Activated T-cell treated with anti-CD3 and anti-CD28 coated beads for 4 hours (primary cell): ENCODE measurements around the gene GAA.

Source experiments
- DNase-seq: peaks from one replicate; pipeline ENCODE4 v3.0.0-alpha.2; 2020

The GAA gene

DNA sequence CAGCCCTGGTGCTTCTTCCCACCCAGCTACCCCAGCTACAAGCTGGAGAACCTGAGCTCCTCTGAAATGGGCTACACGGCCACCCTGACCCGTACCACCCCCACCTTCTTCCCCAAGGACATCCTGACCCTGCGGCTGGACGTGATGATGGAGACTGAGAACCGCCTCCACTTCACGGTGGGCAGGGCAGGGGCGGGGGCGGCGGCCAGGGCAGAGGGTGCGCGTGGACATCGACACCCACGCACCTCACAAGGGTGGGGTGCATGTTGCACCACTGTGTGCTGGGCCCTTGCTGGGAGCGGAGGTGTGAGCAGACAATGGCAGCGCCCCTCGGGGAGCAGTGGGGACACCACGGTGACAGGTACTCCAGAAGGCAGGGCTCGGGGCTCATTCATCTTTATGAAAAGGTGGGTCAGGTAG lies 3.6 kb downstream of the GAA start:
- DNase-seq: no peak

DNA sequence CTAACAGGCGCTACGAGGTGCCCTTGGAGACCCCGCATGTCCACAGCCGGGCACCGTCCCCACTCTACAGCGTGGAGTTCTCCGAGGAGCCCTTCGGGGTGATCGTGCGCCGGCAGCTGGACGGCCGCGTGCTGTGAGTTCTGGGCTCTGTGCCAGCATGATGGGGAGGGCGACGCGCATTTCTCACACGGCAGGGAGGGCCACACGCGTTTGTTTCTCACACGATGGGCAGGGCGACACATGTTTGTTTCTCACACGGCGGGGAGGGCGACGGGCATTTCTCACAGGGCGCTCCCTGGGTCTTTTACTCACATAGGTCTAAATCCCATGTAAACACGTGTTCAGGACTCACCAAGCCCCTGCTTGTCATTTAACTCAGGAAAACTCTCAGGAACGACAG lies 4.4 kb downstream of the GAA start:
- no peak for DNase-seq

DNA sequence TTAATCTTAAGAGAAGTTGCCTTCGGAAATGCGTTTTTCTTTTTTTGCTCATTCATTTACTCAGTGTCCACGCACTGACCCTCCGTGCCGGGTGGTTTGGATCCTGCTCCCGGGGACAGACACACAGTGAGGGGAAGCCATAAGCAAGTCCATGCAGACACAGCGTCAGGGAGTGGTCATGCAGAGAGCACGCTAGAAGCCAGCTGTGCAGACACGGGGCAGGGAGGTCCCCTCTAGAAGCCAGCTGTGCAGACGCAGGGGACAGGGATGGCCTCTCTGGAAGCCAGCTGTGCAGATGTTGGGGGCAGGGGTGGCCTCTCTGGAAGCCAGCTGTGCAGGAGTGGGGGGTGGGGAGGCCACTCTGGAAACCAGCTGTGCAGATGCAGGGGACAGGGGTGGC lies 4.8 kb downstream of the GAA start:
- DNase-seq: no peak

DNA sequence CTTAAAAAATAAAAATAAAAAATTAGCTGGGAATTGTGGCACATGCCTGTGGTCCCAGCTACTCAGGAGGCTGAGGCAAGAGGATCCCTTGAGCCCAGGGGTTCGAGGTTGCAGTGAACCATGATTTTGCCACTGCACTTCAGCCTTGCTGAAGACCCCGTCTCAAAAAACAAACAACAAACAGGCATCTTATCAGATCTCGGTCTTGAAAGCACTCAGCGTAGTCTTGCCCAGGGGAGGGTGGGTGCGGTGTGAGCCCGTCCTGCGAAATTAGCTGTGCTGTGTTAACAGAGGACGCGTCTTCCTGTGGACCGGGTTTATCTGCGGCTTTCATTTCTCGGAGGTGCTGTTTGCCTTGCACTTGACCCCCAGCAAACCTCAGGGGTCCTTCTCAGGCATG lies 5.4 kb downstream of the GAA start:
- no peak for DNase-seq

DNA sequence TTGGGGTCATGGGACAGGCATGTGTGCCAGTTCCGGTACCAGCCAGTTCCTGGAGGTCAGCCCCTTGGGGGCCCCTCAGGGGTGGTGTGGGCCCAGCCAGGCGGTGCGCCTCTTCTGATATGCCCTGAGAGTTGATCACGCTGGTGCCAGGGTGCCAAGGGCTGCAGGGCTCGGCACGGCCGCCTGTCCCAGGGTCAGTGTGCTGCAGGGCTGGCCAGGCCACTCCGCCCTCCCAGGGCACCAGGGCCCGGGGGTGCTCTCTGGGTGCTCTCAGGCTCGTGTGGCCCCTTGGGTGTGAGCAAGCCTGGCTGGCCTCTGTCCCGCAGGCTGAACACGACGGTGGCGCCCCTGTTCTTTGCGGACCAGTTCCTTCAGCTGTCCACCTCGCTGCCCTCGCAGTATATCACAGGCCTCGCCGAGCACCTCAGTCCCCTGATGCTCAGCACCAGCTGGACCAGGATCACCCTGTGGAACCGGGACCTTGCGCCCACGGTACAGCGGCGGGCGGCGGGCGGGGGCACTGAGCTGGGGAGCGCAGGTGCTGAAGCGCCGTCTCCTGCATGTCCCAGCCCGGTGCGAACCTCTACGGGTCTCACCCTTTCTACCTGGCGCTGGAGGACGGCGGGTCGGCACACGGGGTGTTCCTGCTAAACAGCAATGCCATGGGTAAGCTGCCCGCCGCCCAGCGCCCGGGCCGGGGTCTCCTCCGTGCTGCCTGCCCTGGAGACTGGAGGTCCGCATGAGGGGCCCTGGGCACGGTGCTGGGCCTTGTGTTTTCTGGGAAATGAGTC lies 6.0 kb downstream of the GAA start:
- DNase-seq: no peak

DNA sequence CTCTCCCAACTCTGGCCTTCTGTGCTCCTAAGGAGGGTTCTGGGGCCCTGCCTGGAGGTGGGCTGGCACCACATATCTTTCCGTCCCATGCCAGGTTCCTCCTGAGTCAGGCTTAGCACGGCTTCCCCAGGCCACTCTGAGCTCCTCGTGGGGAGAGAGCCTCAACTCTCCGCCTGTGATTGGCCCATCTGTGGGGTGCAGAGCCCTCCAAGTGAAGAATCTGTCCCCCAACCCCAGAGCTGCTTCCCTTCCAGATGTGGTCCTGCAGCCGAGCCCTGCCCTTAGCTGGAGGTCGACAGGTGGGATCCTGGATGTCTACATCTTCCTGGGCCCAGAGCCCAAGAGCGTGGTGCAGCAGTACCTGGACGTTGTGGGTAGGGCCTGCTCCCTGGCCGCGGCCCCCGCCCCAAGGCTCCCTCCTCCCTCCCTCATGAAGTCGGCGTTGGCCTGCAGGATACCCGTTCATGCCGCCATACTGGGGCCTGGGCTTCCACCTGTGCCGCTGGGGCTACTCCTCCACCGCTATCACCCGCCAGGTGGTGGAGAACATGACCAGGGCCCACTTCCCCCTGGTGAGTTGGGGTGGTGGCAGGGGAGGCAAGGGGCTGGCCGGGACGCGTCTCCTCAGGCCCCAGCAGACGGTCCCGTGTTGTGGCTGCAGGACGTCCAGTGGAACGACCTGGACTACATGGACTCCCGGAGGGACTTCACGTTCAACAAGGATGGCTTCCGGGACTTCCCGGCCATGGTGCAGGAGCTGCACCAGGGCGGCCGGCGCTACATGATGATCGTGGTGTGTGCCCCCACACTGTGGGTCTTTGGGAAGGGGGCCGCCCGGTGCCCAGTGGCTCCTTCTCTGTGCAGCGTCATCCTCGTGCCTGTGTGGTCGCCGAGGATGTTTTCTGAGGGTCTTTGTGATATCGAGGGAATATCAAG lies 6.9 kb downstream of the GAA start:
- no peak for DNase-seq

DNA sequence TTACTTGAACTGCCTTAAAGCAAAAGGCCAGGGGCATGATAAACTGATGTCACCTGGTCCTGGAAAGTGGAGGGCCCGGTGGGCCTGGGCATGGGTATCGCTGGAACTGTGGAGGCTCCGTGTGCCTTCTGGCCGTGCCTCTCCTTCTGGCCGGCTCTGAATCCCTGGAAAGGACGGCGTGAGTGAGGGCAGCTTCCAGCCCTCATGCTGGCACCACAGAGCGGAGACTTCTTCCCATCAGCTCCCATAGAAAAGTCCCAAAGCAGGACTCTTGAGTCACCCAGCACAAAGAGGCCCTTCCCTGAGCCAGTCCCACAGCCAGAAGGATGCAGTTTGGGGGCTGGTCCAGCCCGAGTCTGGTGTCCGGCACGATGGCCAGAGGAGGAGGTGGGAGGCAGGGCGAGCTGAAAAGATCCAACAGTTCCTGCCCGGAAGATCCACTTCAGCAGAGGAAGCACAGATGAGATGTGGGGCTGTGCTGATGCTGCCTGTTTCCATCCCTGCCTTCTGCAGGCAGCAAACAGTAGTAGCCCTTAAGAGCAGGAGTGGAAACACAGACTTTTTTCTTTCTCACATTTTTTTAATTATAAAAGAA lies 7.8 kb downstream of the GAA start:
- no peak for DNase-seq

DNA sequence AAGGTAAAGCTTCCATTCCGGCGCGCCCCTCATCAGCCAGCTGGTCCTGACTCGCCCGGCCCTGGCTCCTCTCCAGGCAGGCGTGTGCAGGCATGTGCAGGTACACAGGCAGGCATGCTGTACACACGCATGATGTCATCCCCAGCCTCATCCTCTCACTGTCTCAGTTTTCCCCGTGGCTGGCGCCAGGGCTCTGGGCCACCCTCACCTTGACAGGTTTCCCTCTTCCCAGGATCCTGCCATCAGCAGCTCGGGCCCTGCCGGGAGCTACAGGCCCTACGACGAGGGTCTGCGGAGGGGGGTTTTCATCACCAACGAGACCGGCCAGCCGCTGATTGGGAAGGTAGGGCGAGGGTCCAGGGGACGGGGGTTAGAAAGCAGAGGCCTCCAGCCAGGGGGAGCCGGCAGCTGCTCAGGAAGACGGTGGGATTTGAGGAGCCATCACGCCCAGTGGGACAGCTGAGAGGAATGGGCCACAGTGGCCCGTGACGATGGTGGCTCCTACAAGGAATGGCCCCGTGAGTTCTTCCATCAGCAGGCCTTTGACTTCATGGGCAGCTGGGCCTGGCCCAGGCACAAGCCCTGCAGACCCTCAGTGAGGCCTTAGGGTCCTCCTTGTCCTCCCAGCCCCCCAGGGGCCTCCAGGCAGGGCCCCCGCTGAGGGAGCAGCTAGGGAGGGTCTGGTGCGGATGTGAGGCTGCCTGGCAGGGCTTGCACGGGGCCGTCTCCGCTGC lies 8.5 kb downstream of the GAA start:
- no peak for DNase-seq

DNA sequence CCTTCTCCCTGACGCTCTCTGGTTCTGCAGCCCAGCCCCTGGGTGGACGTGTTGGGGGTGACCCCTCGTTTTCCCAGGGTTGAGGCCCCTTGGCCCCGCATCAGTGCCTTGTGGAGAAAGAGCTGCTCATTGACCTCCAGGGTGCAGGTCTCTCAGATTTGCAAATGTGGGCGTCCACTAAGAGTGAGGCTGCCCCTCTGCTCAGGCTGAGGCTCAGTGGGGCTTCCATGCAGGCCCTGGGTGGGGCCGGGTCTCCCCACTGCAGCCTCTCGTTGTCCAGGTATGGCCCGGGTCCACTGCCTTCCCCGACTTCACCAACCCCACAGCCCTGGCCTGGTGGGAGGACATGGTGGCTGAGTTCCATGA lies 9.0 kb downstream of the GAA start:
- no peak for DNase-seq

DNA sequence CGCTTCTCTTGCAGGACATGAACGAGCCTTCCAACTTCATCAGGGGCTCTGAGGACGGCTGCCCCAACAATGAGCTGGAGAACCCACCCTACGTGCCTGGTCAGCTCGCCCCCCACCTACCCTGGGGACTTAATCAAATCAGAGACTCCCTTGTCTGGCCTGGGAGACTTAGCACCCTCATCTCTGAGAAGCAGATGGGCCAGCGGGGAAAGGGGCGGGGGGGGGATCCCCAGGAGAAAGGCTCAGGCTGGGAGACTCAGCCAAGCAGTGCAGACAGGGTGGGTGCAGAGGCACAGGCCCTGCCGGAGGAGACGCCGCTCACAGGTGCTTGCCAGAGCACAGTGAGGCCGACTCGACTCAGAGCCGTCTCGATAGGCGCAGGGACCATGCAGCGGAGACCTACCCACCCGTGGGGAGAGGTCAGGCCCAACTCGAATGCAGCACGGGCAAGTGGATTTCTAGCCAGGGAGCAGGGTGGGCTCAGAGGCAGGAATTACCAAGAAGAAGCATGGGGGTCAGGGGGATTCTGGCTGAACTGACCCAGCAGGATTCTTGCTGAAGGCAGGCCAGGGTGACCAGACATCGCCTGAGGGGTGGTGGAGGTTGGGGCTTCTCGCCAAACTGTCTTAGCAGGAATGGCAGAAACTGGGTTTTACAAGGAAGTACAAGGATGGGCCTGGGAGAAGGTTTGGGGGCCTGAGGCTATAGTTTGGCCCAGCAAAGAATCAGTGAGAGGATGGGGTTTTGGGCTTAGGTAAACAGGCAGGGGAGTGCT lies 9.7 kb downstream of the GAA start:
- no peak for DNase-seq

DNA sequence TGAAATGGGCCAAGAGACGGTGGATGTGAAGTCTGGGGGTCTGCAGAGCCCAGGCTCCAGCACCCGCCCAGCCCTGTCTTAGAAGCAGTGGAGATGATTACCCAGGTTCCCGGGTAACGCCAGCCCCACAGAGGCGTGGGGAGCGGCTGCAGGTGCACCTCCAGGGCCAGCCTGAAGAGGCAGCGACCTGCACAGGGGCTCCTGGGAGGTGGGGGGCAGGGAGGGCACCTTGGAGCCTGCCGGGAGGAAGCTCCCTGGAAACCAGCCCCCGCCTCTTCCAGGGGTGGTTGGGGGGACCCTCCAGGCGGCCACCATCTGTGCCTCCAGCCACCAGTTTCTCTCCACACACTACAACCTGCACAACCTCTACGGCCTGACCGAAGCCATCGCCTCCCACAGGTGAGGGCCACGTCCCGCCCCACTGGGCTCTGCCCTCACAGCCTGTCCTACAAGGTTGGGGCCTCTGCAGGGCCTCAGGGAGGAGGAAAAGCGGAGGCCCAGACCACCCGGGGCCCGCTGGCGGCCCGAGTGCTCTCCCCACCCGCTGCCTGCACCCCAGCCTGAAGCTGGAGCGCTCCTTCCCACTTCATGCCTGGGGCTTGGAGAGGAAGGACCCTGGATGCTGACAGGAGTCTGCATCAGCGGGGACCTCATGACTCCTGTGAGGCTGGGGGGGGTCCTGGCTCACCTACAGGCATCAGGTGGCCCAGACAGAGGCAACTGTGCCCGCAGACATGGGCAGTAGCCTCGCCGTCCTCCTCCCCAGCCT lies 10.5 kb downstream of the GAA start:
- DNase-seq: no peak

DNA sequence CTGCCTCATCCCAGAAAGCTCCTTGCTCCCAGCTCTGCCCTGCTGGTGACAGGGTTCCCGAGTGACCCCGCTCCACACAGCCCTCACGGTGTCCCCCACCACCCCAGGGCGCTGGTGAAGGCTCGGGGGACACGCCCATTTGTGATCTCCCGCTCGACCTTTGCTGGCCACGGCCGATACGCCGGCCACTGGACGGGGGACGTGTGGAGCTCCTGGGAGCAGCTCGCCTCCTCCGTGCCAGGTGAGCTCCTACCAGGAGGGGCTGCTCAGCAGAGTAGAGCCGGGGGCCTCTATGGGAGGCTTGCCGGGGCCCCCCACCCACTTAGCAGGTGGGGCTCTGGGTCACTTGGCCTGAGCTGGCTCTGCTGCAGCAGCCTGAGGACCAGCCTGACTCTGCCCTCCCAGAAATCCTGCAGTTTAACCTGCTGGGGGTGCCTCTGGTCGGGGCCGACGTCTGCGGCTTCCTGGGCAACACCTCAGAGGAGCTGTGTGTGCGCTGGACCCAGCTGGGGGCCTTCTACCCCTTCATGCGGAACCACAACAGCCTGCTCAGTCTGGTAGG lies 11.2 kb downstream of the GAA start:
- no peak for DNase-seq

DNA sequence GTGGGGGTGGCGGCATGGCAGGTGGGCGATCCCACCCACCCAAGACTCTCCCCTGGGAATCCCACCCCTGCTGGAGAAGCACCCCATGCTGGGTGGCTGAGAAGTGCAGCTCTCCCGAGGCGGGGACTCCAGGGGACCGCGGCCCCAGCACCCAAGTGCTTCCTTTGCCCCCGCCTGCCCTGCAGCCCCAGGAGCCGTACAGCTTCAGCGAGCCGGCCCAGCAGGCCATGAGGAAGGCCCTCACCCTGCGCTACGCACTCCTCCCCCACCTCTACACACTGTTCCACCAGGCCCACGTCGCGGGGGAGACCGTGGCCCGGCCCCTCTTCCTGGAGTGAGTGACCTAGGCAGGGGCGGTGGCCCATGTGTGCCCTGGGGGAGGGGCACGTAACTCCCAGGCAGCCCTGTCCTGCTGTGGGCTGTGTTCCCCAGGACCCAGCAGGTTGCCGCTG lies 11.7 kb downstream of the GAA start:
- no peak for DNase-seq

DNA sequence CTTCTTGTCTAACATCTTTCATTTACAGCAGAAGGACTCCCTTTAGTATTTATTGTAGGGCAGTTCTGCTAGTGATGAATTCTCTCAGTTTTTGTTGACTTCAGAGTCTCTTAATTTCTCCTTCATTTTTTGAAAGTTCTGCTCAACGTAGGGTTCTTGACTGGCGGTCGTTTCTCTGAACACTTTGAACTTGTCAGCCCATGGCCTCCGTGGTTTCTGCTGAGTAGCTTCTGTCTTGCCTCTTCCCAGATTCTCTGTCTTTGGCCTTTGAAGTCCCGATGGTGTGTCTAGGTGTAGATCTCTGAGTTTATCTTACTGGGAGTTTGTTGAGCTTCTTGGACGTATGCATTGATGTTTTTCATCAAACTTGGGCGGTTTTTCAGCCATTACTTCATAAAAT lies 13.4 kb downstream of the GAA start:
- DNase-seq: no peak

DNA sequence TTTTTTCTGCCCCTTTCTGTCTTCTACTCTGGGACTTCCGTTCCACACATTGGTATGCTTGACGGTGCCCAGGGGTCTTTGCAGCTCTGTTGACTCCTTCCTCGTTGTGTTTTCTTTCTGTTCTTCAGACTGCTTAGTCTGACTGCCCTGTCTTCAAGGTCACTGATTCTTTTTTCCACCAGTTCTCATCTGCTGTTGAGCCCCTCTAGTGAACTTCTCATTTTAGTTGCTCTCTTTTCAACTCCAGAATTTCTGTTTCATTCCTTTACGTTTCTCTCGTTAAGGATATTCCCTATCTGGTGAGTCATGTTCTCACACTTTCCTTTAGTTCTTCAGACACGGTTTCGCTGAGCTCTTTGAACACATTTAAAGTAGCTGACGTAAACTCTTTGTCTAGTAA lies 13.8 kb downstream of the GAA start:
- DNase-seq: no peak

DNA sequence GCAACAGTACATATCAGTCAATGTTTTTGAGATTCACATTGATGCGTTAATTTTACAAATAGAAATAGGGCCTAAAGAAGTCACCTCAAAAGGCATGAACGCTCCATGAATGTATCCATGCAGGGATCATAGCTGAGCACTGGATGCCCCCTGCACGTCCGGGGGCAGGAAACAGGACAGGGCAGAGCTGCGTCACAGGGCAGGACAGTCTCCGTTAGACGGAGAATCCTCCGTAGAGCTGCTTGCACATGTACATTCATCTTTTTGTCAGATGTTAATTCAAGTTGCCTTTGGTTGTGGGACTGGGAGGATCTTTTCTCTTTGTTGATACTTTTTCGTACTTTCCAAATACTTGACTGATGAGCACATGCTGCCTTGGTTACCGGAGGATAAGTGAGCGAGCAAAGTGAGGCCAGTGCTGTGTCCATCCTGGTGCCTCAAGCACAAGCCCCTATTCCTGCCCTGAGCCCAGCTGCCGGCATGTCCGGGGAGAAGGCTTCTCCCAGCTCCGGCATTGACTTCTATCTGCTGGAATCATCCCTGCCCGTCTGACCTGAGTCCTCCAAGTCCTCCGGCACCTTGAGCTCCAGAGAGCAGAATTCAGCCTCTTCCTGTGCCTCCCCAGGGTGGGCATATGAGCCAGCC lies 15.0 kb downstream of the GAA start:
- no peak for DNase-seq

DNA sequence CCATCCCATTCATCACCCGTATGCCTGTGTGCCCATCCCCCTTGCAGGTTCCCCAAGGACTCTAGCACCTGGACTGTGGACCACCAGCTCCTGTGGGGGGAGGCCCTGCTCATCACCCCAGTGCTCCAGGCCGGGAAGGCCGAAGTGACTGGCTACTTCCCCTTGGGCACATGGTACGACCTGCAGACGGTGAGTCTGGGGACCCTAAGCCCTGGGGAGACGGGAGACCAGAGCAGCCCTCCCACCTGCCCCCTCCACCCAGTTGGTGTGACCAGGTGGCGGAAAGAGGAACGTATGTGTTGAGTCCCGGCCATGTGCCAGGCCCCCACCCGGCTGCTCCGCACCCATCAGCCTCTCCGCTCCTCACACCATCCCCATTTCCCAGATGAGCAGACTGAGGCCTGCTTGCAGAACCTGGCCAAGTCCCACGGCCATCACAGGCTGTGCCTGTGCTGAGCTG lies 15.6 kb downstream of the GAA start:
- DNase-seq: no peak

DNA sequence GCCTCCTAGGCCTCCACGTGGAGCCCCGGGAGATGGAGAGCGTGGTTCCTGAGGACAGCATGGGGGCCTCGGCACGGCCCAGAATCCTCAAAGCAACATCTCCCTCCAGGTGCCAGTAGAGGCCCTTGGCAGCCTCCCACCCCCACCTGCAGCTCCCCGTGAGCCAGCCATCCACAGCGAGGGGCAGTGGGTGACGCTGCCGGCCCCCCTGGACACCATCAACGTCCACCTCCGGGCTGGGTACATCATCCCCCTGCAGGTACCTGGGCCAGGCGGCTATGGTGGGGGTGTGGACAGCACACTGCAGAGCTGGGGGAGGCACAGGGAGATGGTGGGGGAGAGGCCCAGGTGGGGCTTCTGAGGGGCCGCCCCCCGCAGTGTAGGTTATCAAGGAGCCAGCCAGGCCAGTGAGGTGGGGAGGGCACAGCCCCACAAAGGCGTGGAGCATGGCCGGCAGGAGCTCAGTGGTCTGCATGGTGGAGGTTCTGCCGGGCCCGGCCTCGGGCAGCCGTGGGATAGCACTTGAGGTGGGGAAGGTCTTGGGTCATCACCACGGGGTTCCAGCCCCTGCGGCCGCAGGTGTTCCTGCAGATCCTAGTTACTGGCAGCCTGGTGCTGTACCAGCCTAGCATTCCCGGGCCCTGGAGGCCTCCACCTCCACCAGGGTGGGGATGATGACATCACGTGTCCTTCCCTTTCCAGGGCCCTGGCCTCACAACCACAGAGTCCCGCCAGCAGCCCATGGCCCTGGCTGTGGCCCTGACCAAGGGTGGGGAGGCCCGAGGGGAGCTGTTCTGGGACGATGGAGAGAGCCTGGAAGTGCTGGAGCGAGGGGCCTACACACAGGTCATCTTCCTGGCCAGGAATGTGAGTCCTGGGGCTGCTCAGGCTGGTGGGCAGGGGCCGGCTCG lies 16.4 kb downstream of the GAA start:
- no peak for DNase-seq

DNA sequence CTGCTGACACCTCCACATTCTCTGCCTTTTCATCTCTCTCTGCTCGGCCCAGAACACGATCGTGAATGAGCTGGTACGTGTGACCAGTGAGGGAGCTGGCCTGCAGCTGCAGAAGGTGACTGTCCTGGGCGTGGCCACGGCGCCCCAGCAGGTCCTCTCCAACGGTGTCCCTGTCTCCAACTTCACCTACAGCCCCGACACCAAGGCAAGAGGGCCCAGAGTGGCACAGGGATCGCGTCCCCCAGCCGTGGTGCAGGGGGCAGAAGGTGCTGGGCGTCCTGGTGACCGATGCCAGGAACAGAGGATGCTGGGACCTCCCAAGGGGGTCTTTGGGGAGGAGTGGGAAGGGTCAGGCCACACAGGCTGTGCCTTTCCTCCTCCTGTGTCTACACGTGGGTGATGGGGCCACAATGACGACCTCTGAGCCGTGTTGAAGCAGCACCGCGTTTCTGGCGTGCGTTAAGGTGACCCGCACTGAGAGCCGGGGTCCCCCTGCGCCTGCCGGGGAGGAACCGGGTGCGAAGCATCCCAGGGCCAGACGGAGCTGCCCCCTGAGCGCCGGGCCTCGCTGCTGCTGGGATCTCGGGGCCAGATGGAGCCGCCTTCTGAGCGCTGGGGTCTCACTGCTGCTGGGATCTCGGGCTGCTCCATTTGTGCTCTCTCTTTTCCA lies 17.4 kb downstream of the GAA start:
- DNase-seq: no peak
